GM12878 (cell line): ENCODE results near the gene OSGEPL1. TPM values are rescaled to one million over a fixed set of nuclear protein-coding genes. Genes with fewer than 3 reads are reported as not detected.
"Not testable (repeated sequence)": the region's sequence is repeated elsewhere in the genome, so short reads cannot be mapped to it uniquely, and the experiment has no call there.

Source experiments
- ATAC-seq: fragments of 200-7000 bp; cut with Tn5 transposase; 3 replicates; pipeline ENCODE4 v1.9.1; 2020; ENCODE audit warnings: mild to moderate bottlenecking, moderate library complexity
- BruUV-seq: library from RNA; stranded (reverse); fragments of 400-500 nt; replicated peaks from 2 replicates; lab custom pipeline; 2021; lab: Mats Ljungman, UMichigan
- CTCF ChIA-PET: fragments of 300-600 bp; sonication (Branson Sonifier 250); formaldehyde crosslinking; extraction: SDS; loops from one replicate; lab custom pipeline; 2021; ENCODE audit warnings: inconsistent platforms; lab: Yijun Ruan, JAX
- POLR2A ChIA-PET: fragments of 350-600 bp; formaldehyde crosslinking; extraction: SDS; loops from one replicate; lab custom pipeline; 2021; ENCODE audit warnings: inconsistent platforms; lab: Charles Lee
- RAD21 ChIA-PET: fragments of 300-600 bp; sonication (Branson Sonifier 250); formaldehyde crosslinking; loops from one replicate; lab custom pipeline; 2023; ENCODE audit warnings: antibody characterized with exemption; ENCODE audit not compliant: unreplicated experiment; lab: Charles Lee
- SMC1A ChIA-PET: fragments of 300-600 bp; sonication (Branson Sonifier 250); formaldehyde crosslinking; loops from one replicate; lab custom pipeline; 2023; ENCODE audit not compliant: unreplicated experiment, uncharacterized antibody; lab: Charles Lee
- DNase-seq: peaks from one replicate; pipeline ENCODE4 v3.0.0-alpha.2; 2011; ENCODE audit warnings: low read depth, low spot score
- FAIRE-seq: peaks from 3 replicates; lab custom pipeline; 2011; peaks lifted over from hg19 to GRCh38; lab: Jason Lieb, UNC
- H2AFZ ChIP-seq: 2 replicates; pipeline ENCODE4 v1.6.0; 2011; ENCODE audit warnings: low read depth, low read length, control low read depth; ENCODE audit not compliant: control insufficient read depth
- H3K27ac ChIP-seq: 2 replicates; pipeline ENCODE4 v1.5.1; 2011; ENCODE audit warnings: control low read depth; ENCODE audit not compliant: control insufficient read depth, insufficient read depth
- H3K27me3 ChIP-seq, 2 experiments: replicated peaks in 1 of 2; 2 replicates each; pipeline versions ENCODE4 v1.6.0 to v1.6.1; 2011; ENCODE audit warnings: low read length in 1 of 2; ENCODE audit not compliant: control insufficient read depth in 2 of 2, insufficient read depth in 2 of 2
- H3K36me3 ChIP-seq, 2 experiments: 2 replicates each; pipeline ENCODE4 v1.5.1; 2011; ENCODE audit warnings: low read length in 1 of 2; ENCODE audit not compliant: control insufficient read depth in 2 of 2, insufficient read depth in 2 of 2
- H3K4me1 ChIP-seq: 2 replicates; pipeline ENCODE4 v1.6.1; 2011; ENCODE audit warnings: mild to moderate bottlenecking, low read length, moderate library complexity, mixed read lengths; ENCODE audit not compliant: control insufficient read depth, insufficient read depth
- H3K4me2 ChIP-seq: 2 replicates; pipeline ENCODE4 v1.6.0; 2011; ENCODE audit warnings: control low read depth; ENCODE audit not compliant: control insufficient read depth, insufficient read depth
- H3K4me3 ChIP-seq: fragments of 200-600 bp; sonication (generic); 2 replicates; pipeline ENCODE4 v1.5.1; 2016
- H3K79me2 ChIP-seq: 2 replicates; pipeline ENCODE4 v1.6.0; 2011; ENCODE audit warnings: low read length; ENCODE audit not compliant: control insufficient read depth, insufficient read depth
- H3K9ac ChIP-seq: 2 replicates; pipeline ENCODE4 v1.8.0; 2011; ENCODE audit warnings: low read length, control low read depth, mixed read lengths; ENCODE audit not compliant: control insufficient read depth, insufficient read depth
- H3K9me3 ChIP-seq: replicated peaks from 3 replicates; pipeline ENCODE4 v1.5.1; 2011; ENCODE audit warnings: mild to moderate bottlenecking, low read length; ENCODE audit not compliant: control insufficient read depth, insufficient read depth
- H4K20me1 ChIP-seq: 2 replicates; pipeline ENCODE4 v1.6.0; 2011; ENCODE audit not compliant: control insufficient read depth, insufficient read depth
- CEBPB ChIP-seq, 2 experiments: fragments of 150-350 bp in 1 of 2; IDR thresholded peaks; 2 replicates each; pipeline ENCODE4 v1.6.1; 2012 to 2014; ENCODE audit warnings: low read depth in 2 of 2, low read length in 2 of 2, borderline replicate concordance in 1 of 2, inconsistent platforms in 1 of 2
- CREM ChIP-seq: IDR thresholded peaks from 2 replicates; pipeline ENCODE4 v1.6.1; 2014; ENCODE audit warnings: antibody characterized with exemption, low read depth
- E2F4 ChIP-seq: IDR thresholded peaks from 2 replicates; pipeline ENCODE4 v1.6.1; 2012; ENCODE audit warnings: low read depth, low read length, improper control_type of control experiment
- HDGF ChIP-seq: fragments of 450-650 bp; IDR thresholded peaks from 2 replicates; pipeline ENCODE4 v1.6.1; 2016; ENCODE audit warnings: antibody characterized with exemption
- TBL1XR1 ChIP-seq: IDR thresholded peaks from 2 replicates; pipeline ENCODE4 v1.6.1; 2012; ENCODE audit warnings: low read depth, low read length, improper control_type of control experiment
- WGBS: methylation state at CpG from one replicate; pipeline ENCODE4 v1.1.6; 2016; ENCODE audit warnings: low lambda C conversion rate; ENCODE audit not compliant: insufficient replicate concordance, insufficient coverage; ENCODE audit errors: missing lambda C conversion rate; 5-methylcytosine and 5-hydroxymethylcytosine counted together
- in situ Hi-C: fragments of 300-500 bp; cut with MboI; formaldehyde crosslinking; loops from 9 replicates; pipeline ENCODE4 v1.14.3; 2018; ENCODE audit warnings: mixed read lengths
- intact Hi-C: fragments of 100-400 bp; cut with micrococcal nuclease; formaldehyde crosslinking; loops from one replicate; pipeline ENCODE4 v1.14.2; 2022; ENCODE audit not compliant: unreplicated experiment
- polyA plus RNA-seq, 11 experiments: library from polyadenylated mRNA; depleted of rRNA in 4 of 11; unstranded in 6 of 11; stranded (reverse) in 5 of 11; fragments of >200 nt; fragmentation: Nextera tagmentation in 4 of 11; fragmentation: Illumina TruSeq in 1 of 11; extraction: Ambion mirVana in 4 of 11; extraction: Trizol in 1 of 11; gene quantifications; 1 replicate in 1 of 11; 2 replicates in 10 of 11; pipeline versions ENCODE4 v1.2.1 to v1.2.3, GENCODE V29; 2011 to 2016; ENCODE audit warnings: inconsistent platforms in 2 of 11, missing spikeins in 2 of 11, low read depth in 1 of 11
- total RNA-seq, 4 experiments: library from RNA; depleted of rRNA in 3 of 4; stranded (reverse); fragments of >200 nt in 3 of 4; fragmentation: Illumina TruSeq in 1 of 4; extraction: Trizol in 1 of 4; gene quantifications; 2 replicates each; pipeline versions ENCODE4 v1.2.1 to v1.2.3, GENCODE V29; 2013 to 2021

Gene OSGEPL1
- total and polyA plus RNA-seq, 10 of the 15 experiments (the other 5 are each of a cell fraction or from before 2014, with no cell fraction given): 6.7 to 18.0 (median 9.4) TPM

DNA sequence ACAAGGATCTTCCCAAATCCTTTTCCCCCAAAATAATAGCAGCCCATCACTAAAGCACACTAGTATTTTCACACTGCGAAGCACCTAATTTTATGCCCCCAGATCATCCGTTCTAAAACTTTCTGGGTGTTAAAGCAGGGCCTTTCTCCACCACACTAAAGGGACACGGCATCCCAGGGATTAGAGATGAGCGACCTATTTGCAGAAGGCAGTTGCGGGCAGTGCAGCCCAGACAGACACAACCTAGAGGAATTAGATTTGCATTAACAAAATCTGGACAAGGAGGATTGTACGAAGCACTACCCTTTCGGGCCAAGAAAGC lies 402 bp downstream of the OSGEPL1 start:
- BruUV-seq: TSS peak; percentile 79
- ATAC-seq (no peak), FAIRE-seq (no peak), DNase-seq (no peak)
- ChIA-PET RAD21 (interaction anchor here (0.8 to 2.0 kb wide), 10 partner anchors 12 to 102 kb away, joined by 3 to 10 read pairs (median 4); partner anchors contain the start of genes ANKAR and ASNSD1), CTCF (interaction anchor here (0.7 to 6.5 kb wide), 19 partner anchors 10 to 456 kb away, joined by 3 to 84 read pairs (median 6); partner anchors contain the start of genes ANKAR, ASNSD1, ORMDL1 and PMS1), SMC1A (interaction anchor here (0.8 to 1.8 kb wide), 17 partner anchors 9 to 189 kb away, joined by 3 to 9 read pairs (median 4); partner anchors contain the start of gene ASNSD1), POLR2A (interaction anchor here (1.0 to 4.0 kb wide), 8 partner anchors 9 to 103 kb away, joined by 3 to 23 read pairs (median 5); partner anchors contain the start of genes ORMDL1 and PMS1)
- peak overlapping the region; percentile 95 for H3K9ac ChIP-seq
- no peak for TF ChIP-seq TBL1XR1
- no peak for TF ChIP-seq E2F4
- TF ChIP-seq CEBPB (IDR thresholded peaks at IDR 0.05; ENCODE audit: borderline replicate concordance in 1 of 2, low read depth in 2 of 2, low read length in 2 of 2): 0 out of 4 replicates have a peak, but pooled peaks of 1 of the 2 experiments have one; percentile 5
- no peak for TF ChIP-seq CREM
- 0 out of 2 replicates have a peak, but pooled peaks have one; percentile 16 for TF ChIP-seq HDGF
- in situ Hi-C loops (no loop called here), intact Hi-C loops (loop anchor here (2.0 to 10.0 kb wide), 2 partner anchors 101 to 317 kb away; partner anchors contain the start of genes ASNSD1 and WDR75)
- peaks cover 10% of the 10 kb centered on the region for H3K79me2 ChIP-seq
- peak overlapping the region; percentile 99 for H2AFZ ChIP-seq
- no peaks in the 10 kb centered on the region for H3K9me3 ChIP-seq
- H3K4me2 ChIP-seq: peak overlapping the region; percentile 95
- WGBS: 1% methylated on average over 7 of the region's 7 CpGs
- H4K20me1 ChIP-seq: no peaks in the 10 kb centered on the region
- no peaks in the 10 kb centered on the region for H3K27me3 ChIP-seq
- H3K4me1 ChIP-seq: peaks cover 5% of the 10 kb centered on the region; the same call in 1 of the 2 replicates
- H3K27ac ChIP-seq: peak overlapping the region; percentile 91
- H3K4me3 ChIP-seq: peak overlapping the region; percentile 97
- H3K36me3 ChIP-seq: peaks cover 0 to 4% of the 10 kb centered on the region in 2 experiments; a peak in 2 of 4 replicates

- POLR2A ChIA-PET, H4K20me1 ChIP-seq, H3K27ac ChIP-seq, RAD21 ChIA-PET, FAIRE-seq, H3K27me3 ChIP-seq, H3K4me1 ChIP-seq, H3K4me2 ChIP-seq, BruUV-seq, H3K9ac ChIP-seq, H3K4me3 ChIP-seq, in situ Hi-C loops, H3K36me3 ChIP-seq, ATAC-seq, H3K9me3 ChIP-seq, H2AFZ ChIP-seq, DNase-seq, H3K79me2 ChIP-seq: not testable (repeated sequence)
- ChIA-PET SMC1A (interaction anchor here (1.7 kb wide), 1 partner anchor 10 kb away, joined by 8 read pairs; no protein-coding TSS in a partner anchor), CTCF (interaction anchor here (1.0 to 6.5 kb wide), 4 partner anchors 24 to 311 kb away, joined by 3 to 72 read pairs (median 14); partner anchors contain the start of genes ASNSD1, ORMDL1 and PMS1)
- over 99% methylated on average over 16 of the region's 19 CpGs for WGBS
- intact Hi-C loops: loop anchor here (10.0 kb wide), 1 partner anchor 315 kb away; the partner anchor contains the start of gene WDR75
Measured at GRCh38 chr2:189760154-189760553, 2.4 kb downstream of the OSGEPL1 start.
